CD4-positive, alpha-beta T cell treated with Interleukin-21 for 1 hour (primary cell): ENCODE results near the gene SEC11C.

Experiments
- DNase-seq: peaks from one replicate; pipeline ENCODE4 v3.0.0-alpha.2; 2020

SEC11C gene

DNA sequence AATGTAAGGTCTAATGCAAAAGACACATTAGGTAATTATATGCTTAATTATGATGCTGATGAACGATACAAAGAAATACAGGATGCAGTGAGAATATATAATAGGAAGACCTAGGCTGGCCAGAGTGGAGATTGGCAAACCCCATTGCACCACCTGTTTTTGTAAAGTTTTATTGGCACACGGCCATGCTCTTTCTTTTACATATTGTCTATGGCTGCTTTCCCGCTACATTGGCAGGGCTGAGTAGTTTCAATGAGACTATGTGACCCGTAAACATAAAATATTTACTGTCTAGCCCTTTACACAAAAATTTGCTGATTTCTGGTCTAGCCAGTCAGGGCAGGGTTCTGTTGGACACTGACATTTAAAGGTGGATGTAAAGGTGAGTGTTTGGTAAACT lies 5.4 kb downstream of the SEC11C start:
- no peak for DNase-seq

DNA sequence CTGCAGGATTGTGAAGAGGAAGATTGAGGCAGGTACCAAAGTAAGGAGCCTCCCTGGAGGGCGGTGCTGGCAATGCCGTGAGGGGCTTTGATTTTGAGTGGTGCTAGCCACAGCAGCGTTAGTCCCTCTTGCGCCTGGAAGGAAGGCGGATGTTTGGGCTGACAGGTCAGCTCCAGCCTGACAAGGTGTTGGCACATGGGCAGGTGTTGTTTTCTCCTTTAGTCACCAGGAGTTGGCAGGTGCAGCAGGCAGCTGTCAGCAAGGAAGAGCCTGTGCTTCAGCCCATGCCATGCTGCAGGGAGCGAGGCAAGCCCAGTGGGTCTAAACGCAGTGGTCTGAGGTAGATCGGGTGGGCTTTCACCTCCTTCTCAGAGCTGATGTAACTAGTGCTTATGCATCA lies 8.5 kb downstream of the SEC11C start:
- DNase-seq, result no peak

DNA sequence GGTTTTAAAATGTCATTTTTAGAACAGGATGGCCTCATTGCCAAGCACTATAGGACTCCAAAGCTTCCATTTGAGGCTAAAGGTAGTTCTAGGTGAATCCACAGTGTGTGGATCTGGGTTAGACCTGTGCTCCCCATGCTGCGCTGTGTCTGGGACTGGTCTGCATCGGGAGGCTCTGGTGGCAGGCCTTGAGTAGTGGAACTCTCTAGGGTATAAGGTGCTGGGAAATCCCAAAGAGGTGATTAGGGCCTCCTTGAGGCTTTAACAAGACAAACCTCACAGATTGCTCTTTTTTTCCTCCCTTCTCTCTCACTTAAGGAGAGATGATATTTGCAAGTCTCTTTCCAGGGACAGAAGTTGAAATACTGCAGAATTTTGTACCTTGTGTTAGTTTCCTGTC lies 9.3 kb downstream of the SEC11C start:
- DNase-seq, result no peak

DNA sequence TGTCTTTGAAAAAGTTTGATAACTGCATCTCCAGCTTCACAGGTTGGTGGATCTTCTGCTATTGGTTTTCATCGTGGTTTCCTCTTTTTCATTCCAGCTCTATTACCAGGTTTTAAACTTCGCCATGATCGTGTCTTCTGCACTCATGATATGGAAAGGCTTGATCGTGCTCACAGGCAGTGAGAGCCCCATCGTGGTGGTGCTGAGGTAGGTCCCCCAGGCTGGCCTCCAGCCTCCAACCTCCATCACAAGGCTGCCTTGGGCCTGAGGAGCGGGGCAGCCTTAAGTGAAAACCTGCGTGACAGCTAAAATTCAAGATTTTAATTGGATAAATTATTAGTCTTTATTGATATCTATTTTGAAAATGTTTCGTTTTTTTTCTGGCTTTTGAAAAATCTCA lies 9.7 kb downstream of the SEC11C start:
- no peak for DNase-seq

DNA sequence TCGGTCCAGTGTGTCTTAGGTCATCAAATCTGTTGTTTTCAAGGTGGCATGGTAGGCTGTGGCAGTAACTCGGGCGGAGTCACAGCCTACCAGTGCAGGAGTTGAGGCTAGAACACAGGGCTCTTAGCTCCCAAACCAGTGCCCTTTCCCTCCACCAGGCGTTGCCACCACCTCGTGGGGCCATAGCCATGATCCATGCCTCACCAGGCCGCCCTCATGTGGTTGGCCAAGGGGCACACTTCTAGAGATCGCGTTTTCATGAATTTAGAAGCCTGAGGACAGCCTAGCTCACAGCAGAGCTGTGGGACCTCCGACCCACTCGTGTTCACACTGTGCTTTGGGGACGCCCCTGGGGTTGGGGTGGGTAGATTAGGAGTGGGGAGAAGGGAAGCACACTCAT lies 10.6 kb downstream of the SEC11C start:
- no peak for DNase-seq

DNA sequence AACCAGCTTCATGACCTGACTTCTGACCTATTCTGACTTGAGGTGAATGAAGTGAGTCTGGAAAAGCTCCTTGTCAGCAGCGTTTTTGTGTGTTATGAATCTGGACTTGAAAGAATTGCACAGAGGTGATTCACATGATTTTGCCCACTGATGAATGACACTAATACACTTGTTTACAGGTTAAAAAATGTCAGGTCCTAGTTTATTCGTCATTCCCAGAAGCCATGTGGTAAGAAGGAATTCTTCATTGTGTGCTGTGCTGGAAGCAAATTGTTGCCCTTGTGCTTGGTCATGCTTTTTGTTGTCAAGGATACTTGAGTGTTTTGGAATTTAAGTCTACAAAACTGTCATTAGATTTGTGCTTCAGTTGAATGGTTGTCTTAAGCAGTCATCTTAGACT lies 15.5 kb downstream of the SEC11C start:
- no peak for DNase-seq

DNA sequence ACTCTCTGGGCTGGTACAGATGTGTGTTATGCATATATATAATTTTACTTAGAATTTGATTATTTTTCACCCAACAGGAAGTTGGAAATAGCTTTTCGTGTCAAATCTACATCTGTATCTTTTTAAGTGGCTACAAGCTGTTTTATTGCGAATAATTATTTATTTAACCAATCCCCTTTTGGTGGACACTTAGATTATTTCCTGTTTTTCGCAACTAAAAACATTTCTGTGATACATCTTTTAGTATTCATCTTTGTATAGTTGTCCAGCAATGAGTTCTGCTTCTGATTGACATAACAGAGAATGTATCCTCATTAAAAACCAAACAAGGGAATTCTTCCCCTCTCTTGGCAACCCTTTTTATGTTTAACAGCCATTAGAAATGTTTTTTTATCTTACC lies 16.6 kb downstream of the SEC11C start:
- no peak for DNase-seq

DNA sequence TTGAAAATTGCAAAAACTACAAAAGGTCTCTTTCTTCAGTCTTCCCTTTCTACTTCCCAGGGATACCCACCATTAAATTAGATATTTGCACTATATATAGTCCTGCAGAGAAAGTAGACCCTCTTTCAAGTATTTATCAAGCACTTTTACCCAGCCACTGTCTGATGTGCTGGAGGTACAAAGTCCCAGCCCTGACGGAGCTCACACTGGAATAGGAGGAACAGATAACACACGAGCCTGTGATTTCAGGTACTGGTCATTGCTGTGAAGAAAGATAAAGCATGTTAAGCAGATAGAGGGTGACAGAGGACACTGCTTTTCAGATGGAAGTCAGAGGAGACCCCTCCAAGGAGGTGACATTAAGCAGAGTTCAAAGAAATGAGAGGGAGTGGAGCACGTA lies 19.6 kb downstream of the SEC11C start:
- no peak for DNase-seq

DNA sequence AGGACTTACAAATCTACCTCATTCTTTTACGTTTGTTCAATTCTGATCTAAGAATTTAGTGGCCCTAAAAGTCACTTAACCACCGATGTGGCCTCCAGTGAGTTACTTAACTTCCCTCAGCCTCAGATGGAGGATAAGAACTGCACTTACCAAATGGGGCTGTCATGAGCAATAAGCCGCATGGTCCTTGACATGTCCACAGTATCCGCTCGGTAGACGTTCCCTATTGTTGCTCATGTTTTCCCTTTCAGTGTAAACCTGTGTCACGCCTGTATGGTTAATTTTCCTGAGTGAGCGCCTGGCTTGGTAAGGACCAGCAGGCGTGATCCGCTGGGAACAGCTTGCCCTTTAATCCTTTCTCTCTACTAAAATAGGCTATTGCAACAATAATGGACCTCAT lies 20.3 kb downstream of the SEC11C start:
- no peak for DNase-seq

DNA sequence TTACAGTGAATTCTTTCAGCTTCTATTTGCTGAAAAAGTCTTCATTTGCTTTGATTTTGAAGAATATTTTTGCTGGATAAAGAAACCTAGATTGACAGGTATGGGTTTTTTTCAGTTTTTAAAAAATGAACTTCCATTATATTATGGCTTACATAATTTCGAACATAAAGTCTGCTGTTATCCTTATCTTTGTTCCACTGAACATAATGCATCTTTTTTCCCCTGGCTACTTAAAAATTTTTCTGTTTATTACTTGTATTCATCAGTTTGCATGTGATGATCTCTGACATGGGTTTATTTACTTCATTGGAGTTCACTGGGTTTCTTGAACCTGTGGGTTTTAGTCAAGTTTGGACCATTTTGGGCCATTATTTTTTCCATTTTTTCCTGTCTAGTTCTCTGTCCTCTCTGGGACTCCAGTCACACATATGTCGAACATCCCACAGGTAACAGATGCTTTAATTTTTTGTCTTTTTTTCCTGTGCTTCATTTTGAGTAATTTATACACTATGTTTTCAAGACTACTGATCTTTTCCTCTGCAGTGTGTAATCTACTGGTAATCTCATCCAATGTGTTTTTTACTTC lies 33.1 kb downstream of the SEC11C start:
- DNase-seq, result no peak

DNA sequence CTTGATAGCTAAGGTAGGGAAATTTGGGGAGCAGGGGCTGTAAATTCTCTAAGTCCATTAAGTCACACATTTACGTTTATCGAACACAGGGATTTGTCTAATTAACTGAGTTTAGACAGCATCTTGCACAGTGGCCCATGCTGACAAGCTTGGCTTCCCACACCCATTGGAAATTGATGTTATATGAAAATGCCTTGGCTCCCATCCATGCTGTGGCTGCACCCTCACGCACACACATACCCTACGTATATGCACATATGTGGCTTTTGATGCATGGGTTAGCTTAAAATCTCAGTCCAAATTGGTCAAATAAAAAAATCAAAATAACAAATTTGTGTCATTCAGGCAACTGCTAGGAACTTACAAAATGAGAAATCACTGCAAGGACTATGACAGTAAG lies 37.8 kb downstream of the SEC11C start:
- DNase-seq, result no peak

DNA sequence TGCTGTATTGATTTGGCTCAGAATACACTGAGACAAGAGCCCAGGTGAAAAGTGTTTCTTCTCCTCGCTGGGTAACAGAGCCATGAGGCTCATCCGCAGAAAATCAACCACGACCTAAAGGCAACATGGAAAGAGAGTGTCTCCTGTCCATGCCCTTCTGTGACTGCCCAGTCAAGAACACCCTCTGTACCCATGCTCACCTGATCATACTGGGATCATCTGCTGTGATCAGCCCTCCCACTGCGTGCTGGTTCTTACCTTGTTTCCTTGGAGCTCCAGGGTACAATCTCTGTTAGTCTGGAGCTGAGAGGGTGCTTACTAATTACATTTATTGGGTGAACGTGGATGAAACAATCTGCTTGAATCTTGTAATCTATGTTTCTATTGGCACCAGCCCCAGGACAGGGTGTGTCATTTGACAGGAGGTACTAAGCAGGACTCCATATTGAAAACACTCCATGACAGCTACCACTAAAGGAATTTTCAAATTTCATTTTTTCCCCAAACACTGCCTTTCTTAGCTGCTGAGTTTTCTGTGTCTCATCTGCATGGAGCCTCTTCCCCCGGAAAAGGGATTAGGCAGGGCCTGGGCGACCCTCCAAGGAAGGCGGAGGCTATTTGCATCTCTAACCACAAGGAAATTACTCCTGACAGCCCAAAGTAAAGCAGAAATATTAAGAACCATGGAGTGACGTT lies 40.6 kb downstream of the SEC11C start:
- no peak for DNase-seq

DNA sequence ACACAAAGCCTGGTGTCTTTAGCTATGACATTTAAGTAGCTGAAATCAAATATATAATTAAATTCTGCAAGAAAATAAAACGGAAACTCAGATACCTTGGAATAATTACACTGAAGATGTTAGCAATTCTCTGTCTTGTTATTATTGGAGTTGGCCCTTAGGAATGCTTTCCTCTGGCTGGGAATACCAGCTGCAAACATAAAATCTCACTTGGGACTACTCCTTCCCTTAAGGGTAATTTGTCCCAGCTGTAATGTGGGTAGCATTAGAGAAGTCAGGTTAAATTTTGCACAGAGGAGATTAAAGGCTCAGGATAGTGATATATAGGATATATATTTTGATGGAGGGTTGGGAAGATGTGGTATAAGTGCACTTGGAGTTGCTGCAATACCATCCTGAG lies 43.0 kb downstream of the SEC11C start:
- DNase-seq, result no peak

DNA sequence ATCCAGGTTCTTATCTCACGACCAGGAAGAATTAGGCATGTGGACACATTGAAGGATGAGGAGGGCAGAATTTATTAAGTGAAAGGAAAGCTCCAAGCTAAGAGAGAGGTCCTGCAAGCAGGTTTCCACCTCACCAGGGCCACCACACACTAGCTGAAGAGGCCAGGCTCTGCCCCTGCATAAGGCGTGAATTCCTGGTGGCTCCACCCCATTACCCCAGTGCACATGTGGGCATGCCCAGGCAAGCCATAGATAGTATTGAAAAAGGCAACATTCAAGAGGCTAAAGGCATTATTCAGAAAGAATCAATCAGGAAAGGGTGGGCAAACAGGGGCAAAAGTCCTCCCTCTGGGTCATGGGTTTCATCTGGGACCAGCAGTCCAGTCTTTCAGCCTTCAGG lies 49.3 kb downstream of the SEC11C start:
- DNase-seq, result no peak

DNA sequence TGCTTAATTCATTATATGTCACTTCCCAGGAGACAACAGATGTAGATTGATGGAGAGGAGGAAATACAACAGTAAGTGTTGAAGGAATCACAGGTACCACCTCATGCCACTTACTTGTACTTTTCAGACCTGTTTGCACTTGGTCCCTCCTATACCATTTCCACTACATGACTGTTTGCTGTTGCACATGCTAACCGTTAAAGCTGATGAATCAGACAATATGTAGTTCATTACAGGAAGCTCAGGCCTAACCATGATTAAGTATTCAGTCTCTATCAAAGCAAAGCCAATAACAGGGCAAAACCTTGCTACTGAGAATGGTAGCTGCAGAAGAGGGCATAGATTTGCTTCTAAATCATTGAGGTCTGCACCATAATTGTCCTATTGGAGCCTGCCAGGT lies 50.1 kb downstream of the SEC11C start:
- DNase-seq, result no peak

DNA sequence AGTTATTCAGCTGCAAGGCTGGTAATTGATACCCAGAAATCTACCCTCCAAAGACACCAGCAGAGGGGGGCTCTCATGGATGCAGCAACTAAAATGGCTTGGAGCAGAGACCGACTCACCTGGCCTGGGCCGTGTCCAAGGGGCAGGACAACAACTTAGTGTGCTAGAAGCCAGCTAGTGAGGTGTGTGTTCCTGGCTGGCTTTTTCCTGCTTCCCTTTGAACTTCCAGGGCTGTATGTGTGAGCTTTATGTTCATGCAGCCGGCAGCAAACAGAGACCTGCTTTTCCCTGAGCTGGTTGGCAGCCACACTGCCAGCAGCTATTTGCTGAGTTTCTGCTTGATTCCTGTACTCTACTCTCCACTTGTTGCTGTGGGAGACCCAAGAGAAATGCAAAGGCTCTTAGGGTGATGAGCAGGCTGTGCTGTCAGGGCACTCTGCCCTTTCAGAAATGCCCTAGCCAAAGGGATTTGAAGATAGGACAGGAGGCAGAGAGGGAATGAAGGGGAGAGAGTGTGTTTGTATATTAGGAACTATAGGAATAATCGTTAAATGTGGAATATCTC lies 56.6 kb downstream of the SEC11C start:
- no peak for DNase-seq

DNA sequence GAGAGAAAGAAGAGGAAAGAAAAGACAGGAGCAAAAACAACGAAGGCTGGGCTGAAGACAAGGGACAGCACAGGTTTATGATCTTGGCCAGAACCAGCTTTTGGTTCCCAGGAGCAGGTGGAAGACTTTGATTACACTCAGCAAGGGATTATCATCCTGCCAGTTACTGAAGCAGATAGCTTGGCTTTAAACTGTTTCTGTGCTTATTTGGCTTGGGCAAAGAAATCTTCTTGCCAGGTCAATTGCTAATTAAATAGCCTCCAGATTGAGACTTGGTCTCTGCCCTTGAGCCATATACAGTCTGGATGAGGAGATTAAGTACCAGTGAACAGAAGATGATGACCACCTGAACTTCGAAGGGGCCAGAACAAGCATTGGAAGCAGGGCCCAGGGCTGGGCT lies 58.0 kb downstream of the SEC11C start:
- DNase-seq, result no peak

DNA sequence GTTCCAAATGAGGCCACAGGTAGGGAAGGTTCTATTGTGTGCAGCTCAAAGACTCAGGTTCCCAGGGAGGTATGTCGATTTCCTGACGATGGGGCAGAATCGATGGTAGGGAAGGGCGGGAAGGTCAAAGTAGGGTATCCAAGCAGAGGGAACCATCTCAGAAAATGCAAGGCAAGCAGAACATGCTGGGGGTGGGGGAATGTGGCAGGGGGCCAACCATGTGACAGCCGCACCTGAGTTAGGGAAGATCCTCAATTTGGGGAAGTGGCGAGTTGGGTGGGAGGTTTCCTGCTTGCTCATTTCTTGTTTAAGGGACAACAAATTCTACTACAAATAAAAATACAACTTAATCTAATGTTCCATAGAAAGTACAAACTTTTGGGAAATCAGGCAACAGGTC lies 58.5 kb downstream of the SEC11C start:
- DNase-seq, result no peak

DNA sequence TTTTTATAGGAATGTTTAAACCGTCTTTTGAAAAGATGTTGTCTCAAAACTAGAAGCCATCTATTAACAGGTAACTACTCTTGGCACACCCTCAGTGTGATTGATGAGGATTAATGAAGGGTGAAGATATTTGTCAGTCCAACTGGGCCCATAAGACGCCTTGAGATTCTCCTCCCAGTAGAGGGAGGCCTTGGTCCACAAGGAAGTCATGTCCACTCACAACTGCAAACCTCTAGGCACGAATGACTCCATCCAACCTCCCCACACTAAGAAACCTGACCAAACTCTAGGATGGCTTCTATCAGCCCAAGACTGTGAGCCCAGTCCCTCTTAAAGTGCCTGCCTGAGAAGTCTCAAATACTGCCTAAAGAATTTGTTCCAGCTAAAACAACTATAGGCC lies 61.1 kb downstream of the SEC11C start:
- DNase-seq, result no peak

DNA sequence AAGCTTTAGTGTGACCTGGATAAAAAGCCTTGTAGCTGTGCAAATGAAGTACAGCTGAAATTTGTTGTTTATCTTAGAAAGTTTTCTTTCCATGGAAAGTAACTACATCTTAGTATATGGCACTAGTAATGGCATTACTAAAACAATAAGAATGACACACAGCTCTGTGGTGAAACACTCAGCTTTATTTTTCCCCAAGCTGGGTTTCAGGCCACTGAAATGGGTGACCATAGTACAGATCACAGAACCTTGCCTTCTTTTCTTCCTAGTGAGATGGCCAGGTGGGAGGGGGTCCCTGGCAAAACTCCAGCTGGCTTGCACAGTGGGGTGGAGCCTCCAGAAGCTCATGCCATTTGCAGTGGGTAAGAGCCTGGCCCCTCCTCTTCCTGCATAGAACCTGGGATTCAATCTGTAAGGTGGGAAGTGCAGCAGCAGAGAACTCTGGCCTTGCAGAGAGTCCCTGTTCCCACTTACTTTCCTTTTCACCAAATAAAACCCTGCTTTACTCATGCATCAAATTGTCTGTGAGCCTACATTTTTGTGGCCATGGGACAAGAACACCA lies 62.7 kb downstream of the SEC11C start:
- DNase-seq, result no peak

DNA sequence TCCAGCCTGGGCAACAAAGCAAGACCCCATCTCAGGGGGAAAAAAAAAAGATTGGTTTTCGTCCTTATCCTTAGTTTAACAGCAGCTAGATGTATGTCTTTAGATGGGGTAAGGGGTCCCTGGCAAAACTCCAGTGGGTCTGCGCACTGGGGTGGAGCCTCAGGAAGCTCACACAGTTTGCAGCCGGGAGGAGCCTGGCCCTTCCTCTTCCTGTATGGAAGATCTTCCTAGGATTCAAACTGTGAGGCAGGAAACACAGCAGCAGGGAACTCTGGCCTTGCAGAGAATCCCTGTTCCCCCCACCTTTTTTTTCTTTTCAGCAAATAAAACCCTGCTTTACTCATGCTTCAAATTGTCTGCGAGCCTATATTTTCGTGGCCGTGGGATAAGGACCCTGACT lies 67.8 kb downstream of the SEC11C start:
- DNase-seq, result no peak
